ENCODE measurements around the gene KCNQ5. TPM values are rescaled to one million over a fixed set of nuclear protein-coding genes. Genes with fewer than 3 reads are reported as not detected.

Gene KCNQ5
- total RNA-seq, 1 donor from 2014 or later = not detected

DNA sequence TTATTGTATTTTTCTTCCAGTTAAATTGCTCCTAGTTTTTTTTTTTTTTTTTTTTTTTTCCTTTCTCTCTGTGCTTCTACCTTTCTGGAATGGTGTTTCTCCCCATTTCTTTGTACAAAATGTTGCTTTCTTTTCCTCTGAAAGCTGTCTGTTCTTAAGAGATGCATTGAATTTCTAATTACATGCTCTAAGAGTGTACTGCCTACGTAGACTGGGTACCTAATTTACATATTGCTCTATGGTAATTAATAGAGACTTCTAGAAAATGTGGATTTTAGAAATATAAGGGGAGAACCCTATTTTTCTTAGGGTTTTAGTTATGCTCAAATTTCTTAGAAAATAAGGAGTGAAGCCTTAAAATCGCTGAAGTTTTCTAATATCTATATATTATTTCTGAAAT is 13.8 kb downstream of the KCNQ5 start:
- DNase-seq (no peak), ATAC-seq (ENCODE audit: poor library complexity) (no peak)
- intact Hi-C loops (cut with DNase I) = no loop called here

DNA sequence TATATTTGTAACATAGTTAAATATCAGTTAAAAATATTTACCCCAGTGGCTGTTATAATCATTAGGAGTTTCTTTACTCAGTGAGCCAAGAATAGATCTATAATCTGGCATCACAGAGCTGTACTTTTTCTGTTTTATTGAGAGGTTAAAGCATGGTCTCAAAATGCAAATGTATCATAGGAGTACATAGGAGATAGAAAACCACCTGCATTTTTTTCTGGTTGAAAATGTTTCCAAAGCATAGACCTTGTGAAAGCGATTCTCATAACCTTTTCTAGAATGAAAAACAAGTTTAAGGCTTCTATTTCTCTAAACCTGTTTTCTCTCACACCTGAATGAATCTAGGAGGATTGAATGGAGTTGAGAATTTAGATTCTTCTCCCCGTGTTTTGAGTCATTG is 14.4 kb downstream of the KCNQ5 start:
- DNase-seq (no peak), ATAC-seq (ENCODE audit: poor library complexity) (no peak)
- intact Hi-C loops (cut with DNase I) = no loop called here

DNA sequence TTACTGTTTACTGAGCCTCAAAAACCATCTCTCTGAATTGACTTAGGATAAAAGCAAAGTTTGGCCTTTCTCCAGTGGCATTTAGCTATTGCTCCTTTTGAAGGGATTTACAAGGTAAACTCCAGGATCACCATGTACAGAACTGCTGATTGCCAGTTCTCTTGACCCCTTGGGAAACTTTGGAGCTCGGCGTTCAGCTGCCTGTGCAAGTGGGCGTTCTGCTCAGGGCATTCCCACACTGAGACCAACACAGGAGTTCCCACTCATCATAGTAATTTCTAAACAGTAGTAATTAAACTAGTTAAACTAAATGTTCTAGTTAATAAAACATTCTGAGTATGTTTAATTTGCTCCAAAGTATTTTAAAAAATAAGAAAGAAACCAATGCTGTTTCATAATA is 14.9 kb downstream of the KCNQ5 start:
- ATAC-seq (ENCODE audit: poor library complexity) (no peak), DNase-seq (no peak)
- intact Hi-C loops (cut with DNase I) = no loop called here

DNA sequence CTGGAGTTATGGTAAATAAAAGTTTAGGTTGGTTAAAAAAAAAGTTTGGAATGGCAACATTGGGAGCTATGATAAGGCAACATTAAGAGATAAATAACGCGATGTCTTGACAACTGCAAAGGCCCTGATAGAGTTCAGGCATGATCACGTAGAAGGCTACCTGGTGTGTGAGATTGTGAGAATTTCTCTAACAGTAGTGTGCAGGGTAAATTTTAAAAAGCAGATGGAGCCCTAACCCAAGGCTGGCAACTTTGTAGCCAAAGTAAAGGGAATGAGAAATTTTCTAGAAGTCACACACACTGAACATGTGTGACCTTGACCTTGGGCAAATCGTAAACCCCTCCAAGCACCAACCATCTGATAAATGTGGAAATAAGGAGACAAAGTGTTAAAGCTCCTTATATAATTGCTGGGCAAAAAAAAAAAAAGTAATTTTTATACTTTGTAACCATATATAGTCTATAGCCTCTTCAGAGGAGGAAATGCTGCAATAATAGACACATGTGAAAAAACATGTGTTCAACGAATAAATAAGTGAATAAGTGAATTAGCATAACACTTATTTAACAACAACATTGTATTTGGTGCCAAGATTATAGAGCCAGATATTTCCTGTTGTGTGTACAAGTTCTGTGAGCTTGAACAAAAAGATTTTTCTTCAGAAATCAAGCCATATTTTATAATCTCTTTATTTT is 18.2 kb downstream of the KCNQ5 start:
- ATAC-seq (ENCODE audit: poor library complexity) = no peak
- intact Hi-C loops (cut with DNase I) = no loop called here
- no peak for DNase-seq

DNA sequence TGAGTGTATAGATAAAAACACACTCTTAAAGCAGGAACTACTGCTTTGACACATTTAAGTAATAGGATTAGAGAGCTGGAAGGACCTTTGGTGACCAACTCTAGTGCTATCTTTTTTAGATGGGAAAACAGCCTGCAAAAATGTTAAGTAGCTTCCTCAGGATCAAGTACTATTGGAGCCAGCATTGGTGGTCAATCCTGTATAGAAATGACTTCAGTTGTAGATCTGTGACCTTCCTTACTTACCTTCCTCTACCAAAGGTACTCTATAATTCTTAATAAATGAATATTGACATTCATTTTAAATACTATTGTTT is 18.7 kb downstream of the KCNQ5 start:
- ATAC-seq (ENCODE audit: poor library complexity) (no peak), DNase-seq (no peak)
- intact Hi-C loops (cut with DNase I) = no loop called here

DNA sequence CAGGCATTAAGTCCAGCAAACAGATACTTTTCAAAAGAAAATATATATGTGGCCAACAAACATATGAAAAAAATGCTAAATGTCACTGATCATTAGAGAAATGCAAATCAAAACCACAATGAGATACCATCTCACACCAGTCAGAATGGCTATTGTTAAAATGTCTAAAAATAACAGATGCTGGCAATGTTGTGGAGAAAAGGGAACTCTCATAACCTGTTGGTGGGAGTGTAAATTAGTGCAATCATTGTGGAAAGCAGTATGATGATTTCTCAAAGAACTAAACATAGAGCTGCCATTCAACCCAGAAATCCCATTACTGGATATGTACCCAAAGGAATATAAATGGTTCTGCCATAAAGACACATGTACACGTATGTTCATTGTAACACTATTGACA is 20.6 kb downstream of the KCNQ5 start:
- ATAC-seq (ENCODE audit: poor library complexity) (no peak), DNase-seq (no peak)
- intact Hi-C loops (cut with DNase I) = no loop called here

DNA sequence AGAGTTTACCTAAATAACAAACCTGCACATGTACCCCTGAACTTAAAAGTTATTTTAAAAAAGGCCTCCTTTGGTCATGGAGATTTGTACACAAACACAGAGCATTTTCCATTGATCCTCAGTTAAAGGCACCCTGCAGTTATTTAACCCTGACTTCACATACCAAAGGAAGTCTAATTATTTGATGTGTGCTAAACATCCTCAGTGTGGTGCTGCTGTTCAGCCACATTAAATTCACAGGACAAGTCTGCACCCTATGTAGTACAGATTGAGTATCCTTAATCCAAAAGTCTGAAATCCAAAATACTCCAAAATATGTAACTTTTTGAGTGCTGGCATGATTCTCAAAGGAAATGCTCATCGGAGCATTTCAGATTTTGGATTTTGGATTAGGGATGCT is 21.4 kb downstream of the KCNQ5 start:
- intact Hi-C loops (cut with DNase I) = no loop called here
- no peak for DNase-seq
- ATAC-seq (ENCODE audit: poor library complexity) = no peak

DNA sequence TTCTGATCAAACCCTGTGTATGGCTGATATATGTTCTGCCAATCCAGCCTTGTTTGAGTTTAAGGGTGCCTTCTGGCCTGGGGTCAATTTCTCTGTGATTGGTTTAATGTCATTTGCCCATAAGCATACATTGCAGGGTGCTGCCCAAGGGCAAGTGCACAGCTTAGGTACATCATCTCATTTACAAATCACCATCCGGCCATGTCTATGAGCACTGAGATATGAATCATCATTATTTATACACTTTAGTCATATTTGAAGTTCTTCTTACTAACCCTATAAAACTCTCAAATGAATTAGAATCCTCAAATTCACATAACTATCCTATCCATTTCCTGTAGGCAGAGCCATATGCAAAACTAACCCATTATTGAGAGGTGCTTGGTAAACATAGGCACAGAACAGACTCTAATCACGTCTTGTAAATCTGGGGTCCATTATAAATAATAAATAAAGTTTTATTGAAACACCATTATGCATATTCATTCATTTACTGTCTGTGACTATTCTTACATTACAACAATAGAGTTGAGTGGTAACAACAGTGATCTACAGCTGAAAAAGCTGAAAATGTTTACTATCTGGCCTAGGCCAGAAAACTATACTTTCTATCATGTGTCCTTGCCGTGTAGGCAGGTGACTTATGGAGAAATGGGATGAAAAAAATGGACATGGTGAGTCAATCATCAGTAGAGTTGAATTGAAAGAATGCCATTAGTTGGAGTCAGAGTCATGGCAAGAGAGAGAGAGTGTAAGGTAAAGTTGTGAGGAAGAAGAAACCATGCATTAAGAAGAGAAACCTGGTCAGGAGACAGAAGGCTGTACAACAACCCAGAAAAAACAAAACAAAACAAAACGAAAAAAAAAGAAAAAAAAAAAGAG is 25.0 kb downstream of the KCNQ5 start:
- intact Hi-C loops (cut with DNase I) = no loop called here
- no peak for DNase-seq
- ATAC-seq (ENCODE audit: poor library complexity) = no peak

DNA sequence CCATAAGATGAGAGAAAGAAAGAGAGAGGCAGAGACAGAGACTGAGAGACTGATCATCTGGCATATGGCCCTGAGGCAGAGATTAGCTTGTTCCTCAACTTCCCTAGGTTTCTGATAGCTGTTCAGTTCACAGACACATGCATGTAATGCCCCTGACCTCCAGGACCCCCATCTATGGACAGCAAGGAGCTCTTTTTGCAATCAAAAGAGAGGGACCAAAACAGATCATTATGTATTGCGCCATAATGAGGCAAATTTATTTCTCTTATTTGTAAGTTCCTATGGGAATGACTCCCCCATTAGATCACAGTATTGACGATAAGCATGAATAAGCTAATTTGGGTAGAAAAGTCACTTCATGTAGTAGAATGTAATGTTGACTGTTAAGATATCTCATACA is 25.6 kb downstream of the KCNQ5 start:
- intact Hi-C loops (cut with DNase I) = no loop called here
- ATAC-seq (ENCODE audit: poor library complexity) (no peak), DNase-seq (no peak)

DNA sequence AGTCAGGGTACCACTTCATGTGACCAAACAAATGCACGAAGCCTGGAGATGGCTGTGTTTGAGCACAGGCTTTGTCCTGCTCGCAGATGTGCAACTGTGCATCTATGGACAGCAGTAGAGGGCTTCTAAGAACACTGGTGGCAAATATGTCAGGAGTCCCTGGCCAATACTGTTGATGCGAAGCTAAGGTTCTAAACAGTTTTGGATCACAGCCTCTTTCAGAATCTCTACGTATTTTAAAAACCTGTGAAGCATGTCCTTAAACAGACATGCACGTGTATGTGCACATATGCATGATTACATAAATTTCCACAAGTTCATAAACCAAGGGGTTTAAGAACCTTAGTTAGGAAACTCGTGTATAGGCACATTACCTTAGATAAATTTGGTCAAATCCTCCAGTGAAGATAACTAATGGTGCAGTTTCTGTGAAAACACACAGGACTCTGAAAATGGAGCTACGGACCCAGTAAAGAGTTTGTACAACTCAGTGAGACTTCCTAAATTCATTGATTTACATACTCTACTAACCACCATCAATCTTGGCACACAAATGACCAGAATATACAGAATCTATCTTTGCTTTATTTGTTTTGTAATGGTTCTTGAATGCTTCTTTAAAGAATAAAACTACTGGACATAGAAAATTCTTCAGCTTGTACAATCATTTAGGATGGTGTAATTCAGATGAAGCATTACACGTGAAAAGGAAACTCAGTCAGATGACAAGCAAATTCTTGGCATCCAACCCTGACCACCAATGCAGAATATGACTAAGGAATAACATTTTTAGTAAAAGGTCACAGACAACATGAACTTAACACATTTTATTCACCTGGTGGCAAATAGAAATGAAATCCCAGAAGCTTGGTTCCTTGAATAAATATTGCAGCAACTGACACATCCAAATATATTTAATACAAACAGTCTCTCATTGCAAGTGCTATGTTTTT is 27.4 kb downstream of the KCNQ5 start:
- intact Hi-C loops (cut with DNase I) = no loop called here
- no peak for DNase-seq
- no peak for ATAC-seq (ENCODE audit: poor library complexity)

DNA sequence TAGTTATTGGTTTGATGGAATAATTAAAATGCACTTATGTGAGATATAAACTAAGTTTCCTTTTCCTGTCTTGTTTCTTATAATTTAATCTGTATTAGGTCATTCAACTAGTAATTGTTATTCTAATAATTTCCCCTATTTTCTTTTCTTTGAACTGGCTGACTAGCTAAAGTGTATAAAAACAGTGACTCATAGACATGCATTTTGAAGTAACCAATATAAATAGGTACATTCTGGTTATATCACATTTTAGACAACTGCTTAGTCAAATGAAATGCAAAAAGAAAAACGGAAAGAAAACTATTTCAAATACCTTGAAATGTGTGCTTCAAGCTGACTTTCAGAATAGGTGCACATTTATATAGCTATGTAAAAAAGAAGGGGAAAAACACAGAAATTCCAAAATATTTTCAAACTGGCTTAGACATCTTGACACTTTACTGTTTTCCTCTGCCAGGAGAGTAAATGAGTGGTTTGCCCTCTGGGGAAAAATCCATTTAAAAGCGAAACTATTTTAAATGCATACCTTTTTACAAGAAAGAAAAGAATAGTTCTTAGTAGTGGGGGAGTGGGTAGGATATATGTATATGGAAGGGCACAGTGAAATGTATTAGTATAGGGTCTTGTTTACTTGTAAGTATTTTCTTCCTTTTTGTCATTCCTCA is 28.3 kb downstream of the KCNQ5 start:
- DNase-seq (no peak), ATAC-seq (ENCODE audit: poor library complexity) (no peak)
- intact Hi-C loops (cut with DNase I) = no loop called here

DNA sequence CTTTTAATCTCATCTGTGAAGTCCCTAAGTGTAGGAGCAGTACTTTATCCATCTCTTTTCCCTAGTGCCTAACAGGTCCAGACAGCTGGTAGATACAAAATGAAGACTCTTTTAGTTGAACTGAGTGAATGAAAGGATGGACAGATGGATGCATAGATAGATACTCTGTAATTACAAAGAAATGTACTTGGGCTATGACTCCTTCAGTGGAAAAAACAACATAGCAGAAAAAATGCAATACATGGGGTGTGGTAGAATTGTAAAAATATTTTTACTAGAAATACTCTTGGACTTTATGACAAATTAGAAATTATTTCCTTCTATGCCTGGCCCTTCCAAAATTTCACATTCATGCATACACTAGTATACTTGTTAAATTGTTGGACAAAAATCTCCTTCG is 29.3 kb downstream of the KCNQ5 start:
- intact Hi-C loops (cut with DNase I) = no loop called here
- DNase-seq = no peak
- no peak for ATAC-seq (ENCODE audit: poor library complexity)

DNA sequence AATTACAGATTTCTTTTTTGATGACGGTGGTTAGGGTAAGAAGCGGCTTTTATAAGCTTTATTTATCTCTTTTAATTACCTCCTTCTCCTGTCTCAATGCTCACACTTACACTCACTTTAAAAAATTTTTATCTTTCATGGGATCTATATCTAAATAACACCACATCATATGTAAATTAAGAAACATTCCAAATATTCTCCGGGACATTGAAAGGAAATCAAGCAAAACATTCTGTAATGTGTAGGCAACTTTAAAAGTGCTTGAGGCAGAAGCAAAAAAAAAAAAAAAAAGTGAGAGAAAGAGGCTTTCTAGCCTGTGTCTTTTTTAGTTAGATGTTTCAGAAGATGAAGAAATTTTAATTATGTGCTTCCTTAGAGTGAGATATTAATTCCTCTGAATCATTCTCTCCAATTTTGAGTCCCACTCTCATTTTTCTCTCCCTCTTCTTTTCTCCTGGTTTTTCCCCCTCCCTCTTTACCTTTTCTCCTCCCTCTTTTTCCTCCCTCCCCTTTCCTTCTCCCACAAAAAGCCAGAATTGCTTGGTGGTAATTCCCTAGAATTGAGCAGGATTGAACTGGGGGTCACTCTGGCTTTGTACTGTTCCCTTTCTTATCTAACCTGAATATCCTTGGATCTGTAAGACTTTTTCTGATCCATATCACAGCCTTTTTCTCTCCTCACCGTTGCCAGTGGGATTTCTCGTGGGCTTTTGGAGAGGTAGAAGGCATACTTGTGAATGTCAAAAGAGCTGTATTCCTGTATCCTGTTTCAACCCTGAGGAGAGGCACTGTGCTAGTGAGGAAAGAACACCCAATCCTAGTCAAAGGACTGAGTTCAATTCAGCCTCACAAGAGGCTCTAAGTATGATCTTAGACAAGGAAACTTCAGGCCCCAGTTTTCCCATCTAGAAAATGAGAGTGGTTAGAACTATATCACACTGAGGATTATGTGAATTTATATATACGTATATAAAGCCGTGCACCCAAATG is 30.4 kb downstream of the KCNQ5 start:
- intact Hi-C loops (cut with DNase I) = no loop called here
- ATAC-seq (ENCODE audit: poor library complexity) = no peak
- DNase-seq = no peak

DNA sequence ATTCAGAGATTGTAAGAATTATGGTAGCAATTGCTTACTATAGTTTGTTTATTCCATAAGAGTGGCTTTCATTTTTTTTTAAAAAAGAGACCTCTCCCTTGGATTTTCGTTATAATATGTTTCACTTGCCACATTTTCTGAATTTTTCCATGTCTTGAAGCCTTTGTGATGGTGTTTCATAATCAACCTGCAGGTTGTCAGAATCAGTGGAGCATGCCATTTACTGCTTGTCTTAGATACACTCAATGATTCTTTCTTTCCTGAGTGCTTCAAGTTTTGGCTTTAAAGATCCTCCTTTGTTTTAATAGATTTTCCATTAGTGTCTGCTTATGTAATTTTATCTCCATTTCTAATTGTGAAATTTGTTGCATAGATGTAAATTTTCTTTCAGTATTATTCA is 31.2 kb downstream of the KCNQ5 start:
- DNase-seq (no peak), ATAC-seq (ENCODE audit: poor library complexity) (no peak)
- intact Hi-C loops (cut with DNase I) = no loop called here

DNA sequence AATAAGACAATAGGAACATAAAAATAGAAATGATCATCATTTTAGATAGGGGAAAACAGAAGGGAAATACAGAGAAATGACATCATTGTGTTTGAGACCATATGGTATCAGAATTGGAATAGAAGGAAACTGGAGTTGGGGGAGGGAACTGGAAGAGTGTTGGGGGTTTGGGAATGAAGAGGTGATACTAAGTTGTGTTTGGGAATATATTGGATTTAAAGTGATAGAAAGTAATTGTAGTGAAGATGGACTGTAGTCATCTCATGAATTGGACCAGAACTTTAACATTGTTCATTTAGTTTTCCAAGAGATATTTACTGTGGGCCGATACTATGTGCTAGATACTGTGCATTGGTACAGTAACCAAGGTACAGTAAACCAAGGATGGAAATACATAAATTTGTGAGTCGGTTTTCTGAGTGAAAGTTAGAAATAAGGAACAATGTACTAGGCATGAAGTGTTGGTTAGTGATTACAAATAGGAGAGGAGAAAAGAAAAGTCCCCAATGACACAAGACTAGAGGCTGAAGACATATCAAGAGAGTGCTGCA is 32.3 kb downstream of the KCNQ5 start:
- ATAC-seq (ENCODE audit: poor library complexity) (no peak), DNase-seq (no peak)
- intact Hi-C loops (cut with DNase I) = no loop called here

DNA sequence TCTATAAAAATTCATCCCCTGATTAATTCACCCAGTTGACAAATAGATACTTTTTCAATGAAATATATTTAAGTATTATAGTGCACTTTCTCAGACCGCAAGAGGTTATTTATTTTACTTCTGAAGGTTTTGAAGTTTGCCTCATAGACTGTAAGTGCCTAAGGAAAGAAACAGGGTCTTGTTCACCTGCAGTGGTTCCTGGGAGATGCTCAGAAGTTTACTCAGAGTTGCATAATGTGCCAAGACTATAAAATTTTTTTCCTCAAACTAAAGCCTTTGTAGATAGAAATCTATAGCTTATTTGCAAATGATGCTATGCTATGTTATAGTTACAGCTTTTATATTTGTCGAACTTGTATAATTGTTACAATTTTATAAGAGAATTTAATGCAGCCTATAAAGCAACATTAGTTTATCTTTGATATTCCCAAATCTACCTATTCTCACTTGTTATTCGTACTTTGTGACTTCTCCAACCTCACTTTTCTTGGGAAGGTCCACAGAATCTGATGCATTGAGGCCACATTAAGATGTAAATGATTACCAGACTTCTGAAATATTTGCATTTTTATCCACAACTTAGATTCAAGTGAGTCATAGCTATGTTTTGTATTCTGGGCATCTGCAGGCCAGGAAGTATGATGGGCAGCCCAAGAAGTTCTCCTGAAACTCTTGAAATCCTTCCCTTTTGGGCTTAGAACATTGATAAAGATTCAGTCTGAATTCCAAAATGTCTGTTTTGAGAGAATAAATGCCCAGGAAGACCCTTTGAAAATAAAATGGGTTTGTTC is 35.7 kb downstream of the KCNQ5 start:
- no peak for ATAC-seq (ENCODE audit: poor library complexity)
- DNase-seq = no peak
- intact Hi-C loops (cut with DNase I) = no loop called here

DNA sequence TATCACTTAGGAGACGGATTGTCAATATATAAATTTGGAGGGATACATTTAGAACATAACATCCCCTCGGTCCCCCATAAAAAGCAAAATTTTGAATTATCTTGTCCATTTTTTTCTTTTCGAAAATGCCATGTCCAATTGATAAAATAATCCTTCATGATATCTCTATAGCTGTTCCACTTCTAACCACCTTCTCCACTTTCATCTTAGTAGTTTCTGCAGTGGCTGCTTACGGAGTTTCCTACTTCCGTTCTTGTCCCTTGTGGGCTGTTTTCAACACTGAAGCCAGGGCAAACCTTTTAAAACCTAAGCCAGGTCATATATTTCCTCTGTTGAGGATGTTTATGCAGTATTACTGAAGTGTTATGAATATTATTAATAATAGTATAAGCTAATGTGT is 37.9 kb downstream of the KCNQ5 start:
- intact Hi-C loops (cut with DNase I) = no loop called here
- ATAC-seq (ENCODE audit: poor library complexity) (no peak), DNase-seq (no peak)

All from Right ventricle myocardium superior (tissue), 1 donor.